OCI-M2 (cell line): Measurements from ENCODE around the gene CALHM1.

Experiments used
- DNase-seq: peaks from one replicate; lab custom pipeline; 2025; ENCODE audit not compliant: unreplicated experiment; lab: John Stamatoyannopoulos, UW

Gene CALHM1

GRCh38 chr10:103456074-103456660 lies 2.5 kb downstream of the CALHM1 start:
- DNase-seq = no peak

- no peak for DNase-seq
Observed at GRCh38 chr10:103455235-103455634, 3.5 kb downstream of the CALHM1 start.

GRCh38 chr10:103454026-103454425 lies 4.7 kb downstream of the CALHM1 start:
- no peak for DNase-seq

- DNase-seq = no peak
Observed at GRCh38 chr10:103452506-103453230, 6.0 kb downstream of the CALHM1 start.

GRCh38 chr10:103451831-103452505 lies 6.7 kb downstream of the CALHM1 start, which contains the start of gene CALHM2:
TSS of gene CALHM2 (minus strand) at chr10:103452370. CDS start at chr10:103449941, 2,429 bp downstream.
- no peak for DNase-seq

- no peak for DNase-seq
Observed at GRCh38 chr10:103451091-103451813, 7.4 kb downstream of the CALHM1 start.

- no peak for DNase-seq
Observed at GRCh38 chr10:103450201-103450695, 8.5 kb downstream of the CALHM1 start.

- DNase-seq = no peak
Observed at GRCh38 chr10:103449208-103450144, 9.2 kb downstream of the CALHM1 start.

GRCh38 chr10:103448746-103449145 lies 10.0 kb downstream of the CALHM1 start:
- DNase-seq = no peak

GRCh38 chr10:103447187-103447586 lies 11.5 kb downstream of the CALHM1 start:
- no peak for DNase-seq

- DNase-seq = no peak
Observed at GRCh38 chr10:103445767-103446567, 12.7 kb downstream of the CALHM1 start.

GRCh38 chr10:103445366-103445765 lies 13.3 kb downstream of the CALHM1 start:
- no peak for DNase-seq

- DNase-seq = no peak
Observed at GRCh38 chr10:103444478-103444877, 14.2 kb downstream of the CALHM1 start.

- DNase-seq = no peak
Observed at GRCh38 chr10:103443475-103444185, 15.1 kb downstream of the CALHM1 start.

GRCh38 chr10:103442031-103442461 lies 16.7 kb downstream of the CALHM1 start:
- DNase-seq = no peak

GRCh38 chr10:103441611-103442010 lies 17.1 kb downstream of the CALHM1 start:
- DNase-seq = no peak

- DNase-seq = no peak
Observed at GRCh38 chr10:103441206-103441605, 17.5 kb downstream of the CALHM1 start.

GRCh38 chr10:103440416-103440815 lies 18.3 kb downstream of the CALHM1 start:
- DNase-seq = no peak

GRCh38 chr10:103439776-103440175 lies 18.9 kb downstream of the CALHM1 start:
- no peak for DNase-seq
